Measurements from ENCODE around the gene SLC5A1. TPM values are rescaled to one million over a fixed set of nuclear protein-coding genes. Genes with fewer than 3 reads are reported as not detected.
"Not testable (repeated sequence)": the region's sequence is repeated elsewhere in the genome, so short reads cannot be mapped to it uniquely, and the experiment has no call there.

Gene SLC5A1
- total RNA-seq, 2 experiments from 2014 or later, result not detected

GRCh38 chr22:32106930-32107329 is 63.9 kb downstream of the SLC5A1 start:
- DNase-seq (peak; percentile 41), ATAC-seq (no peak)
- no peak overlapping the region for H3K27ac Mint-ChIP-seq
- ChIA-PET POLR2A (no interaction called here), CTCF (no interaction called here)
- H3K9me3 Mint-ChIP-seq (ENCODE audit: insufficient read depth), result no peaks in the 10 kb centered on the region
- H3K4me1 Mint-ChIP-seq (ENCODE audit: low read depth), result no peaks in the 10 kb centered on the region
- H3K27me3 Mint-ChIP-seq (ENCODE audit: low read depth), result peaks cover 30% of the 10 kb centered on the region
- no peaks in the 10 kb centered on the region for H3K36me3 Mint-ChIP-seq (ENCODE audit: low read depth)
- no peak overlapping the region for H3K4me3 Mint-ChIP-seq

- H3K4me1 Mint-ChIP-seq (ENCODE audit: low read depth), result no peaks in the 10 kb centered on the region
- H3K9me3 Mint-ChIP-seq (ENCODE audit: insufficient read depth), result no peaks in the 10 kb centered on the region
- ATAC-seq (no peak), DNase-seq (no peak)
- no peaks in the 10 kb centered on the region for H3K36me3 Mint-ChIP-seq (ENCODE audit: low read depth)
- no peak overlapping the region for H3K27ac Mint-ChIP-seq
- ChIA-PET POLR2A (no interaction called here), CTCF (no interaction called here)
- H3K4me3 Mint-ChIP-seq, result no peak overlapping the region
- H3K27me3 Mint-ChIP-seq (ENCODE audit: low read depth), result peaks cover 41% of the 10 kb centered on the region
These were observed 69.3 kb downstream of the SLC5A1 start for GRCh38 chr22:32112380-32112779.

GRCh38 chr22:32119568-32120235 is 76.6 kb downstream of the SLC5A1 start:
- Mint-ChIP-seq H3K27ac (no peak overlapping the region), H3K4me1 (ENCODE audit: low read depth) (no peaks in the 10 kb centered on the region), H3K9me3 (ENCODE audit: insufficient read depth) (no peaks in the 10 kb centered on the region), H3K36me3 (ENCODE audit: low read depth) (no peaks in the 10 kb centered on the region), H3K27me3 (ENCODE audit: low read depth) (peaks cover 18% of the 10 kb centered on the region), H3K4me3 (no peak overlapping the region)
- DNase-seq (no peak), ATAC-seq (no peak)
- CTCF ChIA-PET, result no interaction called here
- POLR2A ChIA-PET, result no interaction called here

- peaks cover 11% of the 10 kb centered on the region for H3K27me3 Mint-ChIP-seq (ENCODE audit: low read depth)
- no peak for ATAC-seq
- H3K4me3 Mint-ChIP-seq, result no peak overlapping the region
- H3K36me3 Mint-ChIP-seq (ENCODE audit: low read depth), result no peaks in the 10 kb centered on the region
- CTCF ChIA-PET, result no interaction called here
- no peak for DNase-seq
- H3K4me1 Mint-ChIP-seq (ENCODE audit: low read depth), result peaks cover 4% of the 10 kb centered on the region
- no peaks in the 10 kb centered on the region for H3K9me3 Mint-ChIP-seq (ENCODE audit: insufficient read depth)
- H3K27ac Mint-ChIP-seq, result no peak overlapping the region
- POLR2A ChIA-PET, result no interaction called here
These were observed 77.5 kb downstream of the SLC5A1 start for GRCh38 chr22:32120603-32121002.

- H3K4me1 Mint-ChIP-seq (ENCODE audit: low read depth), result peaks cover 4% of the 10 kb centered on the region
- H3K4me3 Mint-ChIP-seq, result no peak overlapping the region
- DNase-seq, result no peak
- no peak overlapping the region for H3K27ac Mint-ChIP-seq
- no peak for ATAC-seq
- no peaks in the 10 kb centered on the region for H3K27me3 Mint-ChIP-seq (ENCODE audit: low read depth)
- H3K9me3 Mint-ChIP-seq (ENCODE audit: insufficient read depth), result no peaks in the 10 kb centered on the region
- ChIA-PET POLR2A (no interaction called here), CTCF (no interaction called here)
- H3K36me3 Mint-ChIP-seq (ENCODE audit: low read depth), result no peaks in the 10 kb centered on the region
These were observed 79.8 kb downstream of the SLC5A1 start for GRCh38 chr22:32122899-32123298.

- Mint-ChIP-seq H3K4me1 (ENCODE audit: low read depth) (peaks cover 4% of the 10 kb centered on the region), H3K27me3 (ENCODE audit: low read depth) (no peaks in the 10 kb centered on the region), H3K9me3 (ENCODE audit: insufficient read depth) (no peaks in the 10 kb centered on the region), H3K4me3 (no peak overlapping the region), H3K36me3 (ENCODE audit: low read depth) (no peaks in the 10 kb centered on the region), H3K27ac (no peak overlapping the region)
- CTCF ChIA-PET, result no interaction called here
- ATAC-seq (no peak), DNase-seq (no peak)
- POLR2A ChIA-PET, result no interaction called here
These were observed 80.6 kb downstream of the SLC5A1 start for GRCh38 chr22:32123657-32124056.

- DNase-seq (no peak), ATAC-seq (no peak)
- Mint-ChIP-seq H3K9me3 (ENCODE audit: insufficient read depth) (no peaks in the 10 kb centered on the region), H3K27ac (no peak overlapping the region), H3K36me3 (ENCODE audit: low read depth) (no peaks in the 10 kb centered on the region), H3K4me1 (ENCODE audit: low read depth) (peaks cover 11% of the 10 kb centered on the region), H3K4me3 (no peak overlapping the region), H3K27me3 (ENCODE audit: low read depth) (no peaks in the 10 kb centered on the region)
- ChIA-PET CTCF (no interaction called here), POLR2A (no interaction called here)
These were observed 84.8 kb downstream of the SLC5A1 start for GRCh38 chr22:32127904-32128303.

GRCh38 chr22:32130464-32130863 is 87.4 kb downstream of the SLC5A1 start:
- no peak overlapping the region for H3K4me3 Mint-ChIP-seq
- H3K27me3 Mint-ChIP-seq (ENCODE audit: low read depth), result no peaks in the 10 kb centered on the region
- ATAC-seq (no peak), DNase-seq (no peak)
- H3K4me1 Mint-ChIP-seq (ENCODE audit: low read depth), result peaks cover 7% of the 10 kb centered on the region
- no peaks in the 10 kb centered on the region for H3K9me3 Mint-ChIP-seq (ENCODE audit: insufficient read depth)
- ChIA-PET CTCF (no interaction called here), POLR2A (interaction anchor here (1.0 kb wide), 1 partner anchor 159 kb away, joined by 3 read pairs; no protein-coding TSS in a partner anchor)
- H3K36me3 Mint-ChIP-seq (ENCODE audit: low read depth), result no peaks in the 10 kb centered on the region
- H3K27ac Mint-ChIP-seq, result no peak overlapping the region

- Mint-ChIP-seq H3K27me3 (ENCODE audit: low read depth) (no peaks in the 10 kb centered on the region), H3K9me3 (ENCODE audit: insufficient read depth) (no peaks in the 10 kb centered on the region), H3K36me3 (ENCODE audit: low read depth) (no peaks in the 10 kb centered on the region), H3K27ac (no peak overlapping the region), H3K4me1 (ENCODE audit: low read depth) (peaks cover 8% of the 10 kb centered on the region), H3K4me3 (no peak overlapping the region)
- POLR2A ChIA-PET, result no interaction called here
- ATAC-seq (no peak), DNase-seq (no peak)
- CTCF ChIA-PET, result no interaction called here
These were observed 89.1 kb downstream of the SLC5A1 start for GRCh38 chr22:32132126-32132525.

- no peaks in the 10 kb centered on the region for H3K27me3 Mint-ChIP-seq (ENCODE audit: low read depth)
- H3K4me1 Mint-ChIP-seq (ENCODE audit: low read depth), result peaks cover 15% of the 10 kb centered on the region
- DNase-seq (no peak), ATAC-seq (no peak)
- H3K27ac Mint-ChIP-seq, result no peak overlapping the region
- H3K4me3 Mint-ChIP-seq, result no peak overlapping the region
- H3K9me3 Mint-ChIP-seq (ENCODE audit: insufficient read depth), result no peaks in the 10 kb centered on the region
- ChIA-PET POLR2A (no interaction called here), CTCF (interaction anchor here (0.6 kb wide), 1 partner anchor 41 kb away, joined by 3 read pairs; no protein-coding TSS in a partner anchor)
- H3K36me3 Mint-ChIP-seq (ENCODE audit: low read depth), result peaks cover under 1% of the 10 kb centered on the region
These were observed 89.7 kb downstream of the SLC5A1 start for GRCh38 chr22:32132783-32133182.

GRCh38 chr22:32134796-32135195 is 91.7 kb downstream of the SLC5A1 start:
- H3K36me3 Mint-ChIP-seq (ENCODE audit: low read depth); DNase-seq; H3K27ac Mint-ChIP-seq; H3K9me3 Mint-ChIP-seq (ENCODE audit: insufficient read depth); POLR2A ChIA-PET; ATAC-seq; CTCF ChIA-PET; H3K4me3 Mint-ChIP-seq; H3K27me3 Mint-ChIP-seq (ENCODE audit: low read depth): not testable (repeated sequence)
- peaks cover 26% of the 10 kb centered on the region for H3K4me1 Mint-ChIP-seq (ENCODE audit: low read depth)

GRCh38 chr22:32135958-32136357 is 92.9 kb downstream of the SLC5A1 start:
- peaks cover 26% of the 10 kb centered on the region for H3K4me1 Mint-ChIP-seq (ENCODE audit: low read depth)
- H3K4me3 Mint-ChIP-seq; POLR2A ChIA-PET; CTCF ChIA-PET; H3K27me3 Mint-ChIP-seq (ENCODE audit: low read depth); H3K9me3 Mint-ChIP-seq (ENCODE audit: insufficient read depth); H3K27ac Mint-ChIP-seq; H3K36me3 Mint-ChIP-seq (ENCODE audit: low read depth); ATAC-seq; DNase-seq: not testable (repeated sequence)

GRCh38 chr22:32136881-32137280 is 93.8 kb downstream of the SLC5A1 start:
- H3K9me3 Mint-ChIP-seq (ENCODE audit: insufficient read depth); CTCF ChIA-PET; H3K27me3 Mint-ChIP-seq (ENCODE audit: low read depth); DNase-seq; ATAC-seq; H3K36me3 Mint-ChIP-seq (ENCODE audit: low read depth); H3K4me3 Mint-ChIP-seq; H3K27ac Mint-ChIP-seq; POLR2A ChIA-PET: not testable (repeated sequence)
- peaks cover 33% of the 10 kb centered on the region for H3K4me1 Mint-ChIP-seq (ENCODE audit: low read depth)
